GM13976 (cell line): Measurements from ENCODE around the gene ZNF526.

Experiments
- DNase-seq: peaks from one replicate; pipeline ENCODE4 v3.0.0; 2012; ENCODE audit warnings: low spot score
- in situ Hi-C: fragments of 300-500 bp; cut with MboI; formaldehyde crosslinking; loops from one replicate; pipeline ENCODE4 v1.12.0; 2022; ENCODE audit warnings: low sequenced_read_pairs, mixed read lengths, inconsistent platforms; ENCODE audit not compliant: unreplicated experiment
- TF ChIP-seq, protein P1 (sequence below): IDR thresholded peaks from 2 replicates; pipeline ENCODE4 v1.5.1; 2012; ENCODE audit warnings: borderline replicate concordance, mild to moderate bottlenecking; ENCODE audit not compliant: insufficient read depth; ENCODE audit errors: extremely low read depth, missing control alignments, control extremely low read depth

Gene ZNF526

GRCh38 chr19:42175952-42176648 lies 44.0 kb upstream of the ZNF526 start:
- TF ChIP-seq, protein P1, sequence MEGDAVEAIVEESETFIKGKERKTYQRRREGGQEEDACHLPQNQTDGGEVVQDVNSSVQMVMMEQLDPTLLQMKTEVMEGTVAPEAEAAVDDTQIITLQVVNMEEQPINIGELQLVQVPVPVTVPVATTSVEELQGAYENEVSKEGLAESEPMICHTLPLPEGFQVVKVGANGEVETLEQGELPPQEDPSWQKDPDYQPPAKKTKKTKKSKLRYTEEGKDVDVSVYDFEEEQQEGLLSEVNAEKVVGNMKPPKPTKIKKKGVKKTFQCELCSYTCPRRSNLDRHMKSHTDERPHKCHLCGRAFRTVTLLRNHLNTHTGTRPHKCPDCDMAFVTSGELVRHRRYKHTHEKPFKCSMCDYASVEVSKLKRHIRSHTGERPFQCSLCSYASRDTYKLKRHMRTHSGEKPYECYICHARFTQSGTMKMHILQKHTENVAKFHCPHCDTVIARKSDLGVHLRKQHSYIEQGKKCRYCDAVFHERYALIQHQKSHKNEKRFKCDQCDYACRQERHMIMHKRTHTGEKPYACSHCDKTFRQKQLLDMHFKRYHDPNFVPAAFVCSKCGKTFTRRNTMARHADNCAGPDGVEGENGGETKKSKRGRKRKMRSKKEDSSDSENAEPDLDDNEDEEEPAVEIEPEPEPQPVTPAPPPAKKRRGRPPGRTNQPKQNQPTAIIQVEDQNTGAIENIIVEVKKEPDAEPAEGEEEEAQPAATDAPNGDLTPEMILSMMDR: no peak
- in situ Hi-C loops: no loop called here
- peak; percentile 45 for DNase-seq

DNA sequence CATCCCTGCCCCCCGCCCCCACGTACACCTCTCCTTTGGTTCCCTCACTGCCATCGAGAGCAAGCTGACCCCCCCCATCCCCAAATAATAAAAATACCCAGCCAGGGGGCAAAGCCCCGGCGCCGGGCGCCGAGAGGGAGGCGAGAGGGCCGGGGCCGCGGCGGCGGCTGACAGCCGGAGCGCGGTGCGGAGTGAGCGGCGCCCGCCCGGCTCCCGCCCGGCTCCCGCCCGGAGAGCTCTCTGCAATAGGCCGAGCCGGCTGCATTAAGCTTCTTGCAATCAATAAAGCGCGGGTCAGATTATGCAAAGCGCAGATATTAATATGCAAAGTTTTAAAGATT lies 43.5 kb upstream of the ZNF526 start:
- in situ Hi-C loops: no loop called here
- TF ChIP-seq, protein P1: no peak
- DNase-seq: peak; percentile 52

GRCh38 chr19:42176990-42177685 lies 43.0 kb upstream of the ZNF526 start:
- in situ Hi-C loops: no loop called here
- TF ChIP-seq, protein P1: peak; percentile 56
- peak; percentile 86 for DNase-seq

GRCh38 chr19:42177686-42178019 lies 42.5 kb upstream of the ZNF526 start:
- no peak for DNase-seq
- in situ Hi-C loops: no loop called here
- TF ChIP-seq, protein P1: no peak

- TF ChIP-seq, protein P1: no peak
- no peak for DNase-seq
- in situ Hi-C loops: no loop called here
Measured at GRCh38 chr19:42178791-42179674, 41.1 kb upstream of the ZNF526 start.

DNA sequence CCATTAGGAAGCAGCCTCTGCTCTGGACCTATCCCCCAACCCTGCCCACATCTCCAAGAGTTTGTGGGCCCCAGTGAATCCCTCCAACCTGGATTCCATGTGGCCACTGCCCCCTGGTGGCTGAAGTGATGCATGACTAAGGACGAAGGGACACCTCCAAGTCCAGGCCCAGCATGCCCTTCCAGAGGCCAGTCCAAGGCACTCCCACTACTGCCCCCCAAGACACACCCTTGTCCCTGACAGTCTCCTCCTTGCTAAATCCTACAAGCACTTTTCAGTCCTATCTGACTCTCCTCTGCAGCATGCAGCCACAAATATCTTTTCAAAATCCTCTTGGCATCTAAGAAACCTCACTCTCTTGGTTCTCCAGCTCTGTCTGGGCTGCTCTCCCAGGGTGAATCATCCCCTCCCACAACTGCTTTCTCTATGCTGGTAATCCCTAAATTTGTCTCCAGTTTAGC lies 35.7 kb upstream of the ZNF526 start:
- DNase-seq: peak; percentile 81
- in situ Hi-C loops: no loop called here
- TF ChIP-seq, protein P1: peak; percentile 94
